SH-SY5Y (cell line): Measurements from ENCODE around the gene EI24.

Source experiments
- GATA2 ChIP-seq: IDR thresholded peaks from 2 replicates; pipeline ENCODE4 v1.6.1; 2011; ENCODE audit warnings: mild to moderate bottlenecking, low read depth, low read length
- GATA3 ChIP-seq: IDR thresholded peaks from 2 replicates; pipeline ENCODE4 v1.6.1; 2011; ENCODE audit warnings: low read depth, mild to moderate bottlenecking, low read length, moderate library complexity

The EI24 gene

DNA sequence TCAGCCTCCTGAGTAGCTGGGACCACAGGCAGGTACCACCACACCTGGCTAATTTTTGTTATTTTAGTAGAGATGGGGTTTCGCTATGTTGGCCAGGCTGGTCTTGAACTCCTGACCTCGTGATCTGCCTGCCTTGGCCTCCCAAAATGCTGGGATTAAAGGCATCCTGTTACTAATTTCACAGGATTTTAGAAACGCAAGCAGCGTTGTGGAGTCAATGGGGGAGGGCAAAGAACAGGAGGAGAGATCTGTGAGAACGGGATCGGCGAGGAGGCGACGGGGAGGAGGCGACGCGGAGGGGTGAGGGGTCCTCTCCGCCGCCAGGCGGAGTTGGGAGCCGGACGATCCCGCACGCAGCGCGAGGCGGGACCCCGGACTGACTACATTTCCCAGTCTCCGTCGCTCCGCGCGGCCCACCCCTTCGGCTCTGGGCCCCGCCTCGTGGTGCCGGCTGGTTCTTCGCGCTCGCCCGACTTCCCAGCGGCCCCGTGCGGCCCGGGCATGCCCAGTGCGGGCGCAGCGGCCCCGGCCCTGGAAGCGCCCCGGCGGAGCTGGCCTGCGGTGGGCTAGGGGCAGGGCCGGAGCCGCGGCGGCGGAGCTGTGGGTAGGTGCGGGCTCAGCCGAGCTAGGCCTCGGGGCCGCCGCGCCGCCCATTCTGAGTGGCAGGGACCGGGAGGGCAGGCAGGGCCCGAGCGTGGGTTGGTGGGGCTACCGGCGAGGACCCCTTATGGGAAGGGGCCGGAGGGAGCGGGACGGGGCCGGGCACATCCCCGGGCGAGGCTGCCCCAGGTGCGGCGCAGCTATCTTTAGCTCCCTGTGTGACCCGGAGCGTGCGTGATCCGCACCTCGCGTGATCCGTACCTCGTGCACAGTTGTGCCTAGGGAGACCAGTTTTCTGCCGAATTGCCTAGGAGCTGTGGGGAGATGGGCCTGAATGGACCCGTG, at the start of gene EI24:
TSS of gene EI24 (plus strand) at position 508 of the 945 bp plus-strand sequence. CDS start 3,051 bp downstream, outside the sequence.
- no peak for TF ChIP-seq GATA3
- TF ChIP-seq GATA2, result no peak

DNA sequence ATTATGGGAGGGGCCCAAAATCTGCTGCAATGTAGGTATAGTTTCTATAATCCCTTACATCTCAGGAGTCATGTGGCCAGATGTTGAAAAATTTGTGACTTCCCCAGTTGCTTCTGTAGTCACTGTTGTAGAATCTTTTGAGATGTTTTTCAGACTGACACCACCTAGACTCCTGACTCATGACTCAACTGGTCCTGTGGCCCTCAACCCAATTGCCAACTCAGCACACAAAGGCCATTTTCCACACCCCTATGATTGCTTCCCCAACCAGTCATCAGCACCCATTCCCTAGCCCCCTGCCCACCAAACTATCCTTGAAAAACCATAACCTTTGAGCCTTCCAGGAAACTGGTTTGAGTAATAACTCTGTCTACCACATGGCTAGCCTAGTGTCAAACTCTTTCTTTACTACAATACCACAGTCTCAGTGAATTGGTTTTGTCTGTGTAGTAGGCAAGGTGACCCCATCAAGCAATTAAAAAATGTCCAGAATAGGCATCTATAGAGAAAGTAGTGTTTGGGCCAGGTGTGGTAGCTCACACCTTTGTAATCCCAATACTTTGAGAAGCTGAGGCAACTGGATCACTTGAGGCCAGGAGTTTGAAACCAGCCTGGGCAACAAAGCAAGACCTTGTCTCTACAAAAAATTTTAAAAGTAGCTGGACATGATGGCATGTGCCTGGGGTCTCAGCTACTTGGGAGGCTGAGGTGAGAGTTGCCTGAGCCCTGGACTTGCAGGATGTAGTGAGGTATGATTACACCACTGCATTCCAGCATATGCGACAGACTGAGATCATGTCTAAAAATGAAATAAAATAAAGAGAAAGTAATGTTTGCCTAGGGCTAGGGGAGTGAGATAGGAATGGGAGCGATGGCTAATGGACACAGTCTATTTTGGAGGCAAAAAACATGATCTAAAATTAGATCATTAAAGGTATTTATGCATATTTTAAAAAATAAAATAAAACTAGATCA, 49.1 kb upstream of the EI24 start:
- TF ChIP-seq GATA2, result no peak
- no peak for TF ChIP-seq GATA3

DNA sequence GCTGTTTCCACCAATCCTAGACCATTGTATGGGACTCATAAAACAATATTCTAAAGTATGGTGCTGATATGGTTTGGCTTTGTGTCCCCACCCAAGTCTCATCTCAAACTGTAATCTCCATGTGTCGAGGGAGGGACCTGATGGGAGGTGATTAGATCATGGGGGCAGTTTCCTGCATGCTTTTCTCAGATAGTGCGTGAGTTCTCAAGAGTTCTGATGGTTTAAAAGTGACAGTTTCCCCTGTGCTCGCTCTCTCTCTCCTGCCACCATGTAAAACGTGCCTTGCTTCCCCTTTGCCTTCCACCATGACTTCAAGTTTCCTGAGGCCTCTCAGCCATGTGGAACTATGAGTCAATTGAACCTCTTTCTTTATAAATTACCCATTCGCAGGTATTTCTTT, 44.0 kb upstream of the EI24 start:
- TF ChIP-seq GATA3 (no peak), GATA2 (no peak)

DNA sequence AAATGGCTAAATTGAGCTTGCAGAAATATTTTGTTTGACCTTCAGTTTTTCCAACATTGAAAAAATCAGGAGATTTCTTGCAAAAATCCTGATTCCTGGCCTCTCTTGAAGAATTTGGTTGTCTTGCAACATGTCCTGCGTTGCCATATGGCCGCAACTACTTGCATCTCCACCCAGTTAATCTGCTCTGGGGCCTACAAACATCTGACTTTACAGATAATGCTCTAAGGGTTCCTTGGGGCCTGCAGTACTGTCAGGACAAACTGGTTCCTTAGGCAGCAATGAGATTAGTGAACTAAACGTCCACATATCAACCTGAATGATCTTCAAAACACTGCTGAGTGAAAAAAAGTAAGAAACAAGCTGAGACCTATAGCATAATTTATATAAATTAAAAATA, 36.6 kb upstream of the EI24 start:
- TF ChIP-seq GATA3, result no peak
- TF ChIP-seq GATA2, result no peak

DNA sequence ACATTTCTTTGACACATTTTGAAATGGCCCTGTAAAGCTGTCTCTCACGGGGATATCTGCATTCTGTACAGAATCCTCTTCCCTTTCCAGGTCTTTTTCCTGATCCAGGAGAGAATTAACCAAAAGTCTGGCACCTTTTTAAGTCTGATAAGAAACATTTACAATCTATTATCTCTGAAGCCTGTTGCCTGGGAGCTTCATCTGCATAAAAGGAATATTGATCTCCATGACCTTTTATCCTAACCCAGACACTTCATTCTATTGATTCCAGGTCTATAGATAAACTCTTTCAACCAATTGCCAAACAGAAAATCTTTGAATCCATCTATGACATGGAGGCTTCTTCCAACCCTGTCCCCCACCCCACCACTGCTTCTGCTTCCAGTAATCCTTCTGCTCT, 33.7 kb upstream of the EI24 start:
- no peak for TF ChIP-seq GATA3
- no peak for TF ChIP-seq GATA2

DNA sequence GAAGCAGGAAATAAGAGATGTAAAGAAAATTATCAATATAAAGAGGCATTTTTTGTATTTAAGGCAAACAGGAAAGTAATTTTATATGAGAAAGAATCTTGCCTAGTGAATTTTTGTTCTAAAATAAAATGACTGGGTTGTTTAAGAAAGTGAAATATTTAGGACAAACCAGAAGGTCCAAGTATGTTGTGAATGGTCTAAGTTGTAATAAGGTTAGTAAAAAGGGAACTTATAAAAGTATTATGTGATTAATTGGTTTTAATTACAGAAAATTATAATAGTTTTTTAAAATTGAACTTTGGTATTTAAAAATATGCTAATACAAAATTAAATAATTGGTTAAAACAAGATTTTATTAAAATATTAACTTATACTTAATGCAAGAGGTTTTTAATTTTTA, 26.6 kb upstream of the EI24 start:
- TF ChIP-seq GATA2, result no peak
- TF ChIP-seq GATA3, result no peak

DNA sequence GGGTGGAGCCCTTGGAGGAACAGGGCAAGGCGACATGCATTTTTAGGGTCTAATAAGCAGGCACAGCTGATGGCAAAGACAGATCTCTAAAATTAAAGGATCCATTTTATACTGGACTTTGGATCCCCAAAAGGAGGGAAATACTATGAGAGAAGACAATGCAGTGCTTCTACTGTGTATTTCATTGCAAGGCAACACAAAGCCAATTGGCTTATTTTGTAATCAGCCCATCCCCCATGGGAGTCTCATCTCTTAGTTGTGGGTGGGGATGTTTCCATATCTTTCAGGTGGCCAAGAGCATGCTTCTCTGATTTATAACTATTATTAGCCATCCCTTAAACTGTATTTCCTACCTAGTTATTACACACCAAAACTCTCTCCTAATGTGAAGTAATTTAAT, 18.5 kb upstream of the EI24 start:
- TF ChIP-seq GATA2 (no peak), GATA3 (no peak)

DNA sequence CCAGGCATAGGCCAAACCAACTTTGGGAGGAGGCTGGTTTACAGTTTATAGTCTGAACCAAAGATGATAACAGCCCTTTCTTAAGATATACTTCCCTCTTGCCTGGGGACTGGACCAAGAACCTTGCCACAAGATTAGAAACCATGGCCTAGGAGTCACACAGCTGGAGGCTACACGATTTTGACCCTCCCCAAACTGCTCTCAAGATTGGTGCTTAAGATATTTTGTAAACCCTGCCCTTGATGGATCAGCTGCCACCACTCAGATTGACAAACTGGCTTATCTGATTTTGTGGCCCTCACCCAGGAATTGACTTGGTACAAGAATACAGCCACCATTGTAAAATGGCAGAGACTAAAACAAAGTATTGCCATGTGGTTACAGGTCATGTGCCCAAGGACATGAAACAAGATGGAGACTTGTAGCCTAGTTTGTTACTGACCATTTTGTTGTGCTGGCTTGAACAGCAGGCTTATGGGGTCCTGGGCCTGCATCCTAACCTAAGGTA, 17.4 kb upstream of the EI24 start:
- TF ChIP-seq GATA3, result no peak
- TF ChIP-seq GATA2, result no peak

DNA sequence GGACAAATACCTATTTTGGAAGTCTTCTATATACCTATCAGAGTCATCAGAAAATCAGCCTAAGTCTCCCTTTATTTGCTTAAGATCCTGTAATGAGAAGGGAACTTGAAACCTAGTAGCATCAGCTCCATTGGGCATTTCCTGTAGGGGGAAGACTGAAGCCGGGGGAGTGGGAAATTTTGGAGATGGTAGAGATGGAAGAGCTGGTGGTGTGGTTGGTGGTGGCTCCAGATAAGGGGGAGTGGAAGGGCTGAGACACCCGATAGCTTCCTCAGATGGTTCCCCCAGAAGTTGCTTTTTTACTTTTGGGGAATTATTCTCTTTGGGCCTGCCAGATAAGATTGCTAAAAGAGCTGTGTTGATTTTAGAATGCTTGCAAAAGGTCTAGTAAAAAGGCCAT, 16.4 kb upstream of the EI24 start:
- TF ChIP-seq GATA2, result no peak
- TF ChIP-seq GATA3, result no peak

DNA sequence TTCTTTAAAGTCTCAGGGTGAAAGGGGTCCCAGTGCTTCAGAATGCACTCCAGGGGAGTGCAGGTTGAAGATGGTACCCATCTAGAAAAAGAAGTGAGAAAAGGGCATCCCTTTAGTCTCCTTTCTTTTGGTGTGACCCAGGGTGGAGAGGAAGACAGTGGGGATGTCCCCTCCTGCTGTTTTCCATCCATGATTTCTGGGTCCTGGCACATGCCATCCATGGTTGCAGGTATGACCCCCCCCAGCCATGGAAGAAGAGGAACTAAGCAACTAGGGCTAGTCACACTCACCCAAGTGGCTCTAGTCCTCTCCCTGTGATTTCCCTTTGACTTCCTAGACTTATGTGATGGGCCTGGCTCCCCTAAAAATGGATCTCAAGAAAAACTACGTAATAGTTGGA, 15.9 kb upstream of the EI24 start:
- TF ChIP-seq GATA3, result no peak
- TF ChIP-seq GATA2, result no peak

DNA sequence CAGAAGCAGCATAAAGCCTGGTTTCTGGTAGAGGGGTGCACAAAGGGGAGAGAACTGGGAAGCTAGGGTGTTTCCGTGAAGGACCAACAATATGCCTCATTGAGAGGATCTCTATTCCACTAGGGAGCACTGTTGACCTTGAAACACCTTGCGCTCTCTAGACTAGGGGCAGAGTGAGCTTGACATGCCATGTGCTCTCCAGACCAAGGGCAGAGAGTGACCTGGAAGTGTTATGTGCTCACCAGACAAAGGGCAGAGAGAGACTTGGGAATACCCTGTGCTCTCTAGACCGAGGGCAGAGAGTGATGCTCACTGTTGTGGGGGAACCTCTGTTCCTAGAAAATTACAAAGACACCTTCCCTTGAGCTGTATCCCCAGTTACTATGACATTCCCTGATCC, 15.2 kb upstream of the EI24 start:
- TF ChIP-seq GATA2, result no peak
- TF ChIP-seq GATA3, result no peak

DNA sequence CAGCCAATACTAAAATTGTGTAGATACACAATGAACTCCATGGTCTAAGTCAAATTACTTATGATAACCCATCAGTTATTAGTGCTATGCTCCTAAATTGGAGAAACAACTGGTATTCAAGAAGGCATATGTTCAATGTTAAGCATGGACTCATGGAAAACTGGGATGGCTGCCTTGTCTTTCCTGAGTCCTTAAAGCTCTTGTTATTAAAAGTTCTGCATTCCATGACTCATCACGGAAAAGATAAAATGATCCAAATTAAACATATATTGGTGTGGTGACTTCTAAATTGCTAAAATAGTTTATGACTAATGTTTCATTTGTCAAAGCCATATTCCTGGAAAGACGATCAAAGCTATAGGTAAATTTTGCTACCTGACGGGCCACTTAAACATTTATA, 9.4 kb upstream of the EI24 start:
- TF ChIP-seq GATA3 (no peak), GATA2 (no peak)

DNA sequence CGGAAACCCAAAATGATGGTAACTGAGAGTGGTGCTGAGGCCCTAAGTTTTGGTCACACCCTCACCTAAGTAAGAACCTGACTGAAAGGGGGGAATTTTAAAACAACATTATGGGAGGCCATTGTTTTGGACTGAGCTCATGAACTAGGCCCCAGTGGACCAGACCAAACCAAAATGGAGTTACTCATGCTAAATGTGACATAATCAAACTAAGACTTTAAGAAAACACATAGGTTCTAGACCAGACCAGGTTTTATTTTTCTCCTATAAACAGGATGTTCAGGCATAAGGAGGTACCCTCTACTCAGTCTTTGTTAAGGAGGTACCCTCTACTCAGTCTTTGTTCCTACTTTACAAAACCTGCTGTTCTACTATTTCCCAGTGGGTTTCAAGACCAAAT, 7.4 kb upstream of the EI24 start:
- TF ChIP-seq GATA3 (no peak), GATA2 (no peak)

DNA sequence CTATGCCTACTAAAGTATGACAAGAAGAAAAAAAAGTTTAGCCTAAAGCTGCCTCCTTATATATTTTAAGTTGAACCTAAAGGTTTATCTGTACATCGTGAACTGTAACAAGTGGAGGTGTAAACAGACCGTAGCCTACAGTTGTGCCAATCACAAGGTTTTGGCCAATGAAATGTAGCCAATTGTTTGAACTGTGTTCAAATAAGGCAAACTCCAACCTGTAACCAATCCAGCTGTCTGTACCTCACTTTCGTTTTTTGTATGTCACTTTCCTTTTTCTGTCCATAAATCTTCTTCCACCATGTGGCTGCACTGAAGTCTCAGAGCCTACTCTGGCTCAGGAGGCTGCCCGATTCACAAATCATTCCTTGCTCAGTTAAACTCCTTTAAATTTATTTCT, 6.8 kb upstream of the EI24 start:
- TF ChIP-seq GATA2, result no peak
- TF ChIP-seq GATA3, result no peak

DNA sequence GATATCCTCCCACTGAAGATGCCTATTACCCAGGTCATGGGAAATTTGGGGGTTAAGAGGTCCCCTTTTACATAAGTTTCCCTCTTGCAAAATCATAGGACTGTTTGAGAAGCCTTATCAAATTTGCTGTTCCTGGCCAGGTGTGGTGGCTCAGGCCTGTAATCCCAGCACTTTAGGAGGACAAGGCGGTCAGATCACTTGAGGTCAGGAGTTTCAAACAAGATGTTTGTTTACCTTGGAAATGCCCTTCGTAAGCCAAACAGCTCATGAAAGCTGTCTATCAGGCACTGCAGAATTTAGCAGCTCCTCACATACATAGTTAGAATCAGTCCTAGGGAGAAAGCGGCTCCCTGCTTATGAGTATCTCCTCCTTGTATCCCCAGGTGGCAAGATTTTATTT, 4.9 kb upstream of the EI24 start:
- TF ChIP-seq GATA3, result no peak
- no peak for TF ChIP-seq GATA2
